A172 (cell line): Measurements from ENCODE around the gene MPP4. TPM values are rescaled to one million over a fixed set of nuclear protein-coding genes. Genes with fewer than 3 reads are reported as not detected.
"Not testable (repeated sequence)": the region's sequence is repeated elsewhere in the genome, so short reads cannot be mapped to it uniquely, and the experiment has no call there.

ENCODE experiments used
- DNase-seq: peaks from one replicate; pipeline ENCODE4 v3.0.0-alpha.2; 2015; ENCODE audit warnings: low spot score
- total RNA-seq: library from RNA; depleted of rRNA; stranded (reverse); fragments of >200 nt; shearing (Covaris generic); gene quantifications from 2 replicates; pipeline ENCODE4 v1.2.3, GENCODE V29; 2014

Gene MPP4
- total RNA-seq, 1 experiment from 2014 or later: 6.8 TPM

DNA sequence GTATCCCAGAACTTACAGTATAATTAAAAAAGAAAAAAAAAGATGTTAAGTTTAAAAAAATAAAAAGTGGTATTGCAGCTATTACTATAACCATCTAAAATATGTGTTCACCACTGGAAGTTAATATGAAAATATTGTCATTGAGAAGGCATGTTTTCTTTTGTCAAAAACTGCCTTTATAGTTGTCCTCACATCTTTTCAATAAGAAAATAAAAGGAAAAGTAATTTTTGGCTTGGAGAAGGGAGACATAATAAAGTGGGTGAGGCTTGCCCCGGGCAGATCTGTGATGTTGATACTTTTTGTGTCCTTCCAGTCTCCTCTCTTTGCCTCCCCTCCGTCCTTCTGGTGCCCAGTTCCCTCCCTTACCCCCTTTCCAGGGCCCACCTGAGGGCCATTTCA is 24.9 kb downstream of the MPP4 start:
- no peak for DNase-seq

GRCh38 chr2:201671205-201671604 is 27.2 kb downstream of the MPP4 start:
- not testable (repeated sequence) for DNase-seq

- no peak for DNase-seq
Observed at GRCh38 chr2:201669865-201670264, 28.6 kb downstream of the MPP4 start.

DNA sequence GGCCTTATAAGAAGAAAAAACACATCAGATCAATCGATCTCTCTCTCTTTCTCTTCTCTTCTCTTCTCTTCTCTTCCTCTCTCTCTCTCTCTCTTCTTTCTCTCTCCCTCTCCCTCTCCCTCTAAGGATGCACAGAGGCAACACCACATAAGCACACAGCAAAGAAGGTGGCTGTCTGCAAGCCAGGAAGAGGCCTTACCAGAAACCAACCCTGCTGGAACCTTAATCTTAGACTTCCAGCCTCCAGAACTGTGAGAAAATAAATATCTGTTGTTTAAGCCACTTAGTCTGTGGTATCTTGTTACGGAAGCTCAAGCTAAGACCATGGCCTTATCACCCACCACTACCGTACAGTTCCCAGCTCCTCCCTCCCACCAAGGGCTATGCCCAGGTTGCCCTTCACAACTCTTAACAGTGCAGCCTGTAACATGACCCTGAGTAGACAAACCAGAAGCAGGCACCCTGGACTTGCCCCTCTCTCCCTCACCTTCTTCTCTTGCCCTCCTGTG is 30.0 kb downstream of the MPP4 start:
- no peak for DNase-seq

DNA sequence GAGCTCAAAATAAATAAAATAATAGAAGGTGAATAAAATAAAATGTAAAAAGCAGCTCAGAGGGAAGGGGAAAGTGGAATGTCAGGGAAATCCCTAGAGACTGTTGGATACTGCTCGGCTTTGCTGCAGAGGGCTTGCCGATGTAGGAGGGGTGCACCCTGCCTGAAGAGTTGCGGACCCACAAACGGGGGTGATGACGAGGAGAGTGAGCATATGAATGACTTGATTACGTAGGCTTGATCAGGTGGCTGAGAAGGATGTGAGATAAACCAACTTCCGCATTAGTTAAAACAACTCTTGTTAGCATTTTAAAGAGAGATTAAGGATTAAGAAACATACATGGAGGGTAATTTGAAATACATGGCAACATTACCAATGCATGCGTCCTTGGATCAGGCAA is 34.1 kb downstream of the MPP4 start:
- no peak for DNase-seq

DNA sequence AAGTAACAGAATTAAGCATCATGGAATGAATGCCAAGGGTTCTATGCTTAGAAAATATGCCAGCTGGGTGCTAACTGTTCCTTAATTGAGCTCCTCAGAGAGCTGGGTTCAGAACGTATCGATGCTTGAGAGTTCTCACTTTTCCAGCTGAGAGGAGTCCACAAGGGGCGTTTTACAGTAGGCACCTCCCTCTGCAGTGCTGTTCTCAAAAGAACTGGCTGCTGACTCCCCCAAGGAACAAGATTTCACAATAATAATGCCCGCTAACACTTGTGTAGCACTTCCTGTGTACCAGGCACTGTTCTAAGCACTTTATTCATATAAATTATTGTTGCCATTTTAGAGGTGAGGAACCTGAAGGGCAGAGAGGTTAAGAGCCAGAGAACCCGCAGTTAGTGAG is 37.1 kb downstream of the MPP4 start:
- DNase-seq: no peak

DNA sequence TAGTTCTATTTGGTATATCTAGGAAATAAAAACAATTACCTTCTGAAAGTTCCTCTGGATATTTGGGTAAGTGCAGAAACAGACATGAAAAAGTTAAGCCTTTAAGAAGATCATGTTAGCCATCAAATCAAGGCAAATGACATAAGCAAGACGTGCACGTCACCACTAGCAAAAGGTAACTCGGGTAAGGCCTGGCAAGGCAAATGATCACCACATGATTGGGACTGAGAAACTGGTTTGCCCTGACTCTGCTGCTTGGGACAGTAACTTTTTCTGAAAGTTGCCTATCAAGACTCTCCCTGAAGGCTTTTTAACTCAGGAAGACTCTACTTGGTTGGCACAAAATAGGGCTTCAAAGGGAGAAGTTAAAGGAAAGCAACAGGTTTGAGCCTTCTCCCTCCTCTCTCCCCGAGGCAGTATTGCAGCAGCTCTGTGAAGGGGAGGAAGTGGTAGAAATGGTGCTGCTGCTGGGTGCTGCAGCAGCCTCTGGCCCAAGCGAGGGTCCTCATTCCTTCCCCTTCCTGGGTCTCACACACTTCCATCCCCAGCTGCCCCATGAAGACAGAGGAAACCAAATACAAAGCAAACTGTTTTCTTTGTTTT is 38.0 kb downstream of the MPP4 start:
- DNase-seq: no peak

DNA sequence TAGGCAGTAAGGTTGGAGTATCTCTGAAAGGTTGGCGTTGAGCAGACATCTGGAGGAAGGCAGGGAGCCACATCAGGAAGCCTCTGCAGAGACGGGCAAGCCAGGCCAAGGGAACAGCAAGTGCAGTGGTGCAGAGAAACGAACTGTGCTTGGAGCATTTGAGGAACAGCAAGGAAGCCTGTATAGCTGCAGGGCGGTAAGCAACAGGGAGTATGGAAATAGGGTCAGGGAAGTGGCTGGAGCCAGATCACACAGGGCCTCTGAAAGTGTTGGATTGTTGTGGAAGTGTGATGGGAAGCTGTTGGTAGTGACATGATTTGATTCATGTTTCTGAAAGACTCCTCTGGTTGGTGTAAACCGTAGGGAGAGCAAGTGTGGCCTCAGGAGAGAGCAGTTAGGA is 41.7 kb downstream of the MPP4 start:
- DNase-seq: no peak

GRCh38 chr2:201656102-201656501 is 42.3 kb downstream of the MPP4 start:
- DNase-seq: no peak

DNA sequence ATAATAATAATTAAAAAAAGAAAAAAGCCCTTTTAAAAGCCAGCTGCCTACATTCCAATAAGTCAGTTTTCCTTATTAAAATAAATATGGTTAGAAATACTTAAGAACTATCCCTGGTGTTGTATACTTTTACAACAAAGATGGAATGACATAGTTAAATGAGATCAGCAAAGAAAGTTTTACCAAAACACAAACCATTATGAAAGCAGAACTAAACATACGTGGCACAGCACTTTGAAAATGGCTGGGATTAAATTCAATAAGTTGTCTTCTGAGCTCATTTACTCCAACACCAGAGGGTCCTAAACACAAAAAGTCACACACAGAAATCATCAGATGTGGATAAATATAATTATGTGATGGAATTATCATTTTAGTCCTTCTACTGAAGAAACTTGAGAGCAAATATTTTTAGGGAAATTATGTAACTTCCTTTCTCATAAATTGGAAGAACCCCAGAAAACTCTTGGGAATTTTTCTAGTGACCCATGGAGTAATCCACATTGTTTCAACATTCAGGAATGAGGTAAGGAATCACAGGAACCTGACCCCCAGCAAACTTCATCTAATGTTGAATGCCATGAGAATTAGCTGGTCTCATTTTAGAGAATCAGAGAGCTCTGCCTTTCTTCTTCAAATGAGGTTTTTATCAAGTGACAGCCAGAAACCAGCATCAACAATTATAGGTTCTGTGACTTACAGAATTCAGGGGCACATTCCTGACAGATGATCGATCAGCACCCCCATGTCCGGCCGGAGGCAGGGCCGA is 43.6 kb downstream of the MPP4 start:
- DNase-seq: peak; percentile 35

DNA sequence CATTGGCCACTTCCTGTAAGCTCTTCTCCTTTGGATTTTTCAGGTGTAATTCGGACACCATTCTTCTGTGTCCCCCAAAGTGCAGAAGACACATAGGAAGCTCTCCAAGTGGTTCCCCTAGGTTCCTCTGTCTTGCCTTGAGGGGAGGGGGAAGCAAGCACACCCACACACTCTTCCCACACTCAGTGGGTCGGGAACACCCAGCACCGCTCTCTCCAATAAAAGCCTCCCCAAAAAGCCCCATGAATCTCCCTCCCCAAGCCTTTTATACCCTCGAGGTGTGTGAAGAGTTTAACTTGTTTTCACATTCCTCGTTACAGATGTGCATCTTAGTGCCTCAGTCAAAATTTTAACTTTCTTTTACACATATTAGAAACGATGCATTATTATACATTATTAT is 45.2 kb downstream of the MPP4 start:
- DNase-seq: no peak

GRCh38 chr2:201649442-201649841 is 49.0 kb downstream of the MPP4 start:
- no peak for DNase-seq

DNA sequence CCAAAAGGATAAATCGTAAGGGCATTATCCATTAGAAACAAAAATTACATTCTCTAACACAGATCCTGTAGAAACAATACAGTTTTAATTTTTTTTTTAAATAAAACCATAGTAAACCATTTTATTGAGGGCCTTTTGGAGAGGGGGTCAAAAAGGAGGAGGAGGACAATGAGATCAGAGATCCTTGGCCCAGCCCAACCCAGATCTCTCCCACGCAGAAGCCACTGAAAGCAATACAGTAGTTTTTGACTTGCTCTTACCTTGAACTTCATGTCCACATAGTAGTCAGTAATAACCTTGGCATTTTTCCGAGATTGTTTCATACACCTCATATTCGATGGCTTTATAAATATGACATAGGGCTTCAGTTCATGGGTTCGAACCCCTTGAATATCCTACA is 51.0 kb downstream of the MPP4 start:
- no peak for DNase-seq

GRCh38 chr2:201644001-201644400 is 54.4 kb downstream of the MPP4 start:
- DNase-seq: peak; percentile 59

DNA sequence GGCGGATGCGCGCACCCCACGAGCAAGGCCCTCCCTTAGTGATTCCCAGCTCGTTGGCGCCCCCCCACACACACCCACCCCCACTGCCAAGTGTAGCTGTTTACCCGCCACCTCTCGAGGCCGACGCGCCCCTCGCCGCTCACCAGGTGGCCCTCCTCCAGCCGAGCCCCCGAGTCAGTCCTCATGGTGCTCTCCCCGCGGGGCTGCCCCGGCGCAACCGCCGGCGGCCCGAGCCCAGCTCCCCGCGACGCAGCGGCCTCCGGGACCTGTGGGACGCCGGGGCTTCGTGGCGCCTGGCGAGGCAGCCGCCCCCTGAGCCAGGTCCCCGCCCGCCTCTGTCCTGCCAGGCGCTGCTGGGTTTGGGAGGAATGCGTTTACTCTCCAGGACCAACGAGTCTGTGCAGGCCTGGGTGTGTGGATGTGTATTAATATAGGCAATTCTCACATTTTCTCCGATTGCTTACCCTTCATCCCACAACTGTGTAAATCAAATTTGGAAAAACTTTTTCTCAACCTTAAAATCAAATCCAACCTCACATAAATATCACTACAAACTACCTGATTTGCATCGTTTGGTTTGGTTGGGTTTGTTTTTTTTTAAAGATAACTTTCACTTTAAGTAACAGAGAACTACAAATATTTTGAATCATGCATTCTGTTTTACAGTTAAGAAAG is 55.1 kb downstream of the MPP4 start, which contains the start of gene TMEM237:
TSS of gene TMEM237 (minus strand) at position 288 of the 675 bp plus-strand sequence. CDS start at position 185, 103 bp downstream.
- no peak for DNase-seq

DNA sequence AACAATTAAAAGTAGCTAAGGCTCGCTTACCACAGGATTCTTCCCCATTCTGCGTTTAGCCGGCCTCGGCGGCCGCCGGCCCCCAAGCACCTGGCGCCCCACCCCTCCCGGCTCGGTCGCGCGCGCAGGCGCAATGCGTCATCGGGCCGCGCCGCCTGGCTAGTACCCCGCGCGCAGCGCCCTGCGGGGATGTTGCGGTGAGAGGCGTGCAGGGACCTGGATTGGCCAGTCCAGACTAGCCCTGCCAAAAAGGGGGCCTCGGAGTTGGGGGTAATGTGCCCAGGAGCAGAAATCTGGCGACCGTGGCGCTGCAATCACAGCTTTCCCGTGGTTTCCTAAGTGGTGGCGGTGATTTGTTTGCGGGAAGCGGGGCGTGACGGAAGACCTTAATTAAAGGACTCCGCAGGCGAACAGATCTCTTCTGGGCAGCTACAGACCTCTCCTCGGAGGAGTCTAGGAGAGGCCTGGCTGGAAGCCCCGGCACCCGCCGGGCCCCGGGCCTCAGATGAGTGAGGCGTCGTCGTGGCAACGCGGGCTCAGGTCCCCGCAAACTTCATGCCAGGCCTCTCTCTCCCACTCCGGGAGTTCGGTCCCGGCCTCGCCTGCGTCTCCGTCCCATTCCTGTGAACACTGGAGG is 55.7 kb downstream of the MPP4 start:
- peak; percentile 60 for DNase-seq

DNA sequence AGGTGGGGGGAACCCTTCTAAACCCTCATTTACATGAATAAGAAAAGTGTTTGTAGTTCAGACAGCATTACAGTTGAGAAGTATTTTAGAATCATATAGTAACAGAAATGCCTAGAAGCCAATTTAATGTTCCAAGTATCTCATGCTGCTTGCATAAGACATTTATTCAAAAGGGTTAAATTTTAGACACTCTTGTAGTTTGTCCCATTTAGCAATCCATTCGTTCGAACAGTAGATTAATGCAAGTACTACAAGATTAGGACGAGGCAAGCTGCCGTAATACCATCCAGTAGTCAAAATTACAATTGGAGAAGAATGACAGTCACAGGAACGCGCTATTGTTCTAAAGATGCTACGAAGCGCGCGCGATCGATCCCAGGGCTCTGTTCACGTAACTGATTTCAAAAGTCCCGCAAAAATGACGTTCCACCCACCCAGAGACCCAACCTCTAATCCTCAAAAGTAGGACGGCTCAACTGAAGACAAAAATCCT is 56.3 kb downstream of the MPP4 start:
- no peak for DNase-seq

- DNase-seq: no peak
Observed at GRCh38 chr2:201639205-201639604, 59.2 kb downstream of the MPP4 start.

DNA sequence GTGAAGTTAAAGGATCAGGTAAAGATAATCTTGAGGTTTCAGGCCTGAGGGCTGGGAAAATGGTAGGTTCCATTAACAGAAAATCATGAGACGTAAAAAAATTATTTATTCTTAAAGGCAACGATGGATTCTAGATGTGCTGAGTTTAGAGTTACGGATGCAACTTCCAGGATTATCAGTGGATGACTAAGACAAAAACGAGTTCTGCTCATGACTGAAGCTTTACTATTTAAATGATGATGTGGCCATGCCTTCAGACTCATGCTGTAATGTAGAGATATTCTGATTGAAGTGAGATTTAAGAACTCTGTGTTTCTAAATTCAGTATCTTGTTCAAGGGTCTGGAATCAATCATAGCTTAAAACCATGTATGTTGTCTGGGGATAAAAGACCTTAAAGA is 60.1 kb downstream of the MPP4 start:
- no peak for DNase-seq

DNA sequence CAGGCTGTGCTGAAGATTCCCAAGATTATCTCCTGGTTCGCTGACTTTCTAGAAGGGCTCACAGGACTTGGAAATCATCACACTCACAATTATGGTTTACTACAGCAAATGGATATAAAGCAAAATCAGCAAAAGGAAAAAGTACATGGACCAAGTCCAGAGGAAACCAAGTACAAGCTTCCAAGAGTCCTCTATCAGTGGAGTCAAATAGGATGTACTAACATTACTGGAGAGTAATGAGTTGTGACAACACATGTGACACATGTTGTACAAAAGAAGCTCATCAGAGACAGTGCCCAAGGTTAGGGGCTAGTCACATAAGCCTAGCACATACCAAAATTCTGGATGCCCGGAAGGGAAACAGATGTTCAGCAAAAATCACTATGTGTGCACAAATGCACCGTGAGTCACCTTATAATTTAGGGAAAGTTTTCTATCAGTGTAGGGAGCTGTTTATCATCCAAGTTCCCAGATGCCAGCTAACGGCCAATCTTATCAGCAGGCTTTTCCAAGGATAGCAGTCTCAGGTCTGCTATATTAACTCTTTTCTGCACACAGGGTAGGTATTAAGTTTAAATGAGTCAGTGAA is 64.7 kb downstream of the MPP4 start:
- no peak for DNase-seq

GRCh38 chr2:201631041-201631440 is 67.4 kb downstream of the MPP4 start:
- DNase-seq: no peak

GRCh38 chr2:201630577-201630976 is 67.9 kb downstream of the MPP4 start:
- DNase-seq: no peak
